ENCODE results near the gene GATA3. TPM values are rescaled to one million over a fixed set of nuclear protein-coding genes. Genes with fewer than 3 reads are reported as not detected.

Gene GATA3
- total RNA-seq, 2 donors from 2014 or later: 10.4 to 19.9 TPM

DNA sequence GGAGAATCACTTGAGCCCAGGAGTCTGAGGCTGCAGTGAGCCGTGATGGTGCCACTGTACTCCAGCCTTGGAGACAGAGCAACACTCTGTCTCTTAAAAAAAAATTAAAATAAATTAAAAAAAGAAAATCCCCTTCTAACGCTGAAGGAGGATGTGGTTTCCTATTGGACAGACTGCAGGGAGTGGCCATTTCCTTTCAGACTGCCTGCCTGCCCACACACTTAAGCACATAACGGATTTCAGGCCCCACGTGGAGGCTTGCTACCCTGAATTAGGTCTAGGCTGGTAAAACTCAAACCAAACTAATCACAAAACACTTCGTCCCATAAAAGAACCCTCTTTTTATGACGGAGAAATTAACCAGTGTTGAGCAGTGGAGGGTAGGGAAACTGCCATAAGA lies 34.0 kb downstream of the GATA3 start:
- no peaks in the 10 kb centered on the region for H3K36me3 ChIP-seq
- H3K27ac ChIP-seq: no peak overlapping the region
- 79% methylated on average over 6 of the region's 6 CpGs for WGBS
- H3K9me3 ChIP-seq: no peaks in the 10 kb centered on the region
- TF ChIP-seq POLR2A (IDR thresholded peaks at IDR 0.05) (no peak), POLR2AphosphoS5 (IDR thresholded peaks at IDR 0.05) (no peak)
- TF ChIP-seq, protein P1, sequence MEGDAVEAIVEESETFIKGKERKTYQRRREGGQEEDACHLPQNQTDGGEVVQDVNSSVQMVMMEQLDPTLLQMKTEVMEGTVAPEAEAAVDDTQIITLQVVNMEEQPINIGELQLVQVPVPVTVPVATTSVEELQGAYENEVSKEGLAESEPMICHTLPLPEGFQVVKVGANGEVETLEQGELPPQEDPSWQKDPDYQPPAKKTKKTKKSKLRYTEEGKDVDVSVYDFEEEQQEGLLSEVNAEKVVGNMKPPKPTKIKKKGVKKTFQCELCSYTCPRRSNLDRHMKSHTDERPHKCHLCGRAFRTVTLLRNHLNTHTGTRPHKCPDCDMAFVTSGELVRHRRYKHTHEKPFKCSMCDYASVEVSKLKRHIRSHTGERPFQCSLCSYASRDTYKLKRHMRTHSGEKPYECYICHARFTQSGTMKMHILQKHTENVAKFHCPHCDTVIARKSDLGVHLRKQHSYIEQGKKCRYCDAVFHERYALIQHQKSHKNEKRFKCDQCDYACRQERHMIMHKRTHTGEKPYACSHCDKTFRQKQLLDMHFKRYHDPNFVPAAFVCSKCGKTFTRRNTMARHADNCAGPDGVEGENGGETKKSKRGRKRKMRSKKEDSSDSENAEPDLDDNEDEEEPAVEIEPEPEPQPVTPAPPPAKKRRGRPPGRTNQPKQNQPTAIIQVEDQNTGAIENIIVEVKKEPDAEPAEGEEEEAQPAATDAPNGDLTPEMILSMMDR (IDR thresholded peaks at IDR 0.05): no peak
- H3K4me1 ChIP-seq (replicated peaks): no peaks in the 10 kb centered on the region
- no peaks in the 10 kb centered on the region for H3K27me3 ChIP-seq (replicated peaks; ENCODE audit: insufficient read depth)
- no peak for DNase-seq (ENCODE audit: low spot score)
- intact Hi-C loops (cut with DNase I): no loop called here
- no peak overlapping the region for H3K4me3 ChIP-seq

DNA sequence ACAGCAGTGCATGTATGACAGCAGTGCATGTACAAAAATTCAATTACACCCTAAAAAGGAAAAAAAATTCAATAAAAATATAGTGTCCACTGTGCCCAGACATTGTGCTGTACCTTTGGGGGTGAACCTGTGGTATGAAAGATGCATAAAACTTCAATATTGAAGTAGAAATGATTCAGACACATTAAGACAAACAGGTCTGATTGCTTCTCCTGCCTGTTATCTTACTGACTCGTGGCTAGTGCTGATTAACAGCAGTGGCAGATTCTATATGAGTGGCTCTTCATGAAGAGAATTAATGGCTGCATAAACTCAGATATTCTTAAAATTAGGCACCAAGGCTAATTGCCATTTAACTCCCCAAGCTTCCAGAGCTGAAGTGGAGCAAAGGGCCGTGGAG lies 37.9 kb downstream of the GATA3 start:
- TF ChIP-seq POLR2A (IDR thresholded peaks at IDR 0.05) (no peak), POLR2AphosphoS5 (IDR thresholded peaks at IDR 0.05) (no peak)
- TF ChIP-seq, protein P1 (IDR thresholded peaks at IDR 0.05): no peak
- Histone ChIP-seq H3K4me3 (no peak overlapping the region), H3K27me3 (replicated peaks; ENCODE audit: insufficient read depth) (no peaks in the 10 kb centered on the region), H3K4me1 (replicated peaks) (no peaks in the 10 kb centered on the region), H3K9me3 (no peaks in the 10 kb centered on the region), H3K36me3 (no peaks in the 10 kb centered on the region), H3K27ac (no peak overlapping the region)
- no peak for DNase-seq (ENCODE audit: low spot score)
- WGBS: 66% methylated on average over 2 of the region's 2 CpGs
- intact Hi-C loops (cut with DNase I): no loop called here

DNA sequence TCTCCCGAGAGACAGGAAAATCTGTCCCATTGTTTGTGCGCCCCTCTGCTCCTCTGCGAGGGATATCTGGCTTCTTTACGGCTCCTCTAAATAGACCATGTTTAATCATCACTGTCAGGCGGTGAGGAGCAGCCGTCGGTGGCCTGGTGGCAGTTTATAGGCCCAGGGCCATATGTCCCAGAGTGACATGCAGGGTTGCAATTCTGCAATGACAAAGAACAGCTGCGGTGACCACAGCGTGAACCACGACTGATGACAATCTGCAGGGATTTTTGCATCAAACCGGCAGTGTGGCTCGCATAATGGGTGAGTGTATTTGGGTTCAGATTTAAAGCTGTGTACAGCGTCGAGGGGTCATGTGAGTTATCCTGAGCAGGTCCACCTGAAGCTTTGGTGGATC lies 41.5 kb downstream of the GATA3 start:
- H3K4me3 ChIP-seq: no peak overlapping the region
- intact Hi-C loops (cut with DNase I): no loop called here
- TF ChIP-seq, protein P1 (IDR thresholded peaks at IDR 0.05): no peak
- TF ChIP-seq POLR2AphosphoS5 (IDR thresholded peaks at IDR 0.05): no peak
- H3K27ac ChIP-seq: no peak overlapping the region
- DNase-seq (ENCODE audit: low spot score): no peak
- no peaks in the 10 kb centered on the region for H3K27me3 ChIP-seq (replicated peaks; ENCODE audit: insufficient read depth)
- H3K9me3 ChIP-seq: no peaks in the 10 kb centered on the region
- H3K36me3 ChIP-seq: no peaks in the 10 kb centered on the region
- 78% methylated on average over 14 of the region's 14 CpGs for WGBS
- no peaks in the 10 kb centered on the region for H3K4me1 ChIP-seq (replicated peaks)

DNA sequence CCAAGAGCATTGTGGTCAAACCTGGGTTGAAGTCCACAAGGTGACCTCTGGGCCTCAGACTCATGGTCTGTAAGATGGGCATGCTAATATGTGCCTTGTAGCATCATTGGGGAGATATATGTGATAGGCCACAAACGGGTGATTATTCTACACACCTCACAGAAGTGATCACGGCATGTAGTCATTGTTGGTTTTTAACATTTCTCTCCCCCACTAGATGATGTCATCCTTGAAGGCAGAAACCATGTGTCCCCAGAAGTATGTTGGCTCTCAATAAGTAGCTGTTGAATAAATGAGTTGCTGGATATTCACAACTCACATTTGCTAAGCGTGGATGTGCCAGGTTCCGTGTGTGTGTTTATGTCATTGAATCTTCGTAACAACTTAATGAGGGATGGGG lies 42.4 kb downstream of the GATA3 start:
- no peak overlapping the region for H3K4me3 ChIP-seq
- no peaks in the 10 kb centered on the region for H3K27me3 ChIP-seq (replicated peaks; ENCODE audit: insufficient read depth)
- H3K27ac ChIP-seq: no peak overlapping the region
- 95% methylated on average over 5 of the region's 5 CpGs for WGBS
- H3K36me3 ChIP-seq: no peaks in the 10 kb centered on the region
- no peaks in the 10 kb centered on the region for H3K9me3 ChIP-seq
- intact Hi-C loops (cut with DNase I): no loop called here
- H3K4me1 ChIP-seq (replicated peaks): no peaks in the 10 kb centered on the region
- no peak for DNase-seq (ENCODE audit: low spot score)
- TF ChIP-seq POLR2AphosphoS5 (IDR thresholded peaks at IDR 0.05): no peak
- TF ChIP-seq, protein P1 (IDR thresholded peaks at IDR 0.05): no peak
- no peak for TF ChIP-seq POLR2A (IDR thresholded peaks at IDR 0.05)

DNA sequence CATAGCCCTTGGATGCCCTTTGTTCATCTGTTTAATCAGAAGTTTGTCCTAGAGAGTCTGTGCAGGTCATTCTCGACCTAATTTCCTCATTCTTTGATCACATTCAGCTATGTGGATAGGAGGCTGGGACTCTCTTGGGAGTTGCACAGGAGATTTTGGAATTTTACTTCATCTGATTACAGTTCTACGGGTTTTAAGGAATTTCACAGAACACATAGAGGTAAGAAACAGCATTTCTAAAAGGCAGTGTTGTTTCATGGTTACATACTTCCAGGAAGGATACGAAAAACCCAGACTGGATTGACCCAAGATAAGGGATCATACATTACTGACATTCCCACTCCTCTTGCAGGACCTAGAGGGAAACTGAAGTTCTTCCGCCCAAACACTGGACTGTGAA lies 45.9 kb downstream of the GATA3 start:
- Histone ChIP-seq H3K36me3 (no peaks in the 10 kb centered on the region), H3K4me1 (replicated peaks) (no peaks in the 10 kb centered on the region), H3K27me3 (replicated peaks; ENCODE audit: insufficient read depth) (no peaks in the 10 kb centered on the region), H3K27ac (no peak overlapping the region), H3K4me3 (no peak overlapping the region), H3K9me3 (no peaks in the 10 kb centered on the region)
- TF ChIP-seq POLR2A (IDR thresholded peaks at IDR 0.05): no peak
- no peak for TF ChIP-seq POLR2AphosphoS5 (IDR thresholded peaks at IDR 0.05)
- TF ChIP-seq, protein P1 (IDR thresholded peaks at IDR 0.05): no peak
- WGBS: 76% methylated on average over 4 of the region's 4 CpGs
- no peak for DNase-seq (ENCODE audit: low spot score)
- intact Hi-C loops (cut with DNase I): no loop called here

Measured in prostate gland (tissue), 2 donors.